GM23338 (cell line): ENCODE data around the gene TFF1. TPM values are rescaled to one million over a fixed set of nuclear protein-coding genes. Genes with fewer than 3 reads are reported as not detected.

Source experiments
- ATAC-seq: fragments of 200-7000 bp; cut with Tn5 transposase; 3 replicates; pipeline ENCODE4 v1.9.1; 2020
- DNase-seq: peaks from one replicate; pipeline ENCODE4 v3.0.0-alpha.2; 2015; ENCODE audit warnings: low spot score
- H2AFZ ChIP-seq: fragments of 200-600 bp; sonication (generic); 2 replicates; pipeline ENCODE4 v1.8.0; 2016; ENCODE audit warnings: antibody characterized with exemption, mild to moderate bottlenecking, moderate library complexity
- H3F3A ChIP-seq: fragments of 200-600 bp; sonication (generic); replicated peaks from 2 replicates; pipeline ENCODE4 v1.8.0; 2017; ENCODE audit warnings: antibody characterized with exemption, mixed run types, low read depth
- H3K27ac ChIP-seq: fragments of 200-600 bp; sonication (generic); 2 replicates; pipeline ENCODE4 v1.6.1; 2016; ENCODE audit warnings: low read depth
- H3K27me3 ChIP-seq: fragments of 200-600 bp; sonication (generic); 2 replicates; pipeline ENCODE4 v1.8.0; 2016; ENCODE audit warnings: mild to moderate bottlenecking, mixed run types, moderate library complexity; ENCODE audit not compliant: insufficient read depth
- H3K36me3 ChIP-seq: fragments of 200-600 bp; sonication (generic); 2 replicates; pipeline ENCODE4 v1.8.0; 2016; ENCODE audit warnings: mild to moderate bottlenecking; ENCODE audit not compliant: insufficient read depth
- H3K4me1 ChIP-seq: fragments of 200-600 bp; sonication (generic); 2 replicates; pipeline ENCODE4 v1.8.0; 2016; ENCODE audit warnings: mild to moderate bottlenecking, moderate library complexity; ENCODE audit not compliant: insufficient read depth
- H3K4me2 ChIP-seq: fragments of 200-600 bp; sonication (generic); 2 replicates; pipeline ENCODE4 v1.7.1; 2017; ENCODE audit warnings: mixed run types
- H3K4me3 ChIP-seq: fragments of 200-600 bp; sonication (generic); 2 replicates; pipeline ENCODE4 v1.6.1; 2016; ENCODE audit warnings: mixed run types
- H3K79me2 ChIP-seq: fragments of 200-600 bp; sonication (generic); replicated peaks from 2 replicates; pipeline ENCODE4 v1.8.0; 2017; ENCODE audit warnings: mild to moderate bottlenecking; ENCODE audit not compliant: insufficient read depth
- H3K9me2 ChIP-seq: fragments of 200-600 bp; sonication (generic); 2 replicates; pipeline ENCODE4 v1.8.0; 2017; ENCODE audit not compliant: insufficient read depth
- H4K20me1 ChIP-seq: fragments of 200-600 bp; sonication (generic); replicated peaks from 2 replicates; pipeline ENCODE4 v1.8.0; 2017; ENCODE audit warnings: mild to moderate bottlenecking; ENCODE audit not compliant: insufficient read depth
- H3K27ac Mint-ChIP-seq: 2 replicates; pipeline ENCODE4 v1.8.0; 2020; ENCODE audit warnings: inconsistent platforms, mild to moderate bottlenecking, moderate library complexity, mixed read lengths
- H3K27me3 Mint-ChIP-seq: 3 replicates; pipeline ENCODE4 v1.8.0; 2022; ENCODE audit warnings: low read depth, mild to moderate bottlenecking, moderate library complexity, mixed read lengths, inconsistent platforms; ENCODE audit not compliant: insufficient read depth, poor library complexity
- H3K36me3 Mint-ChIP-seq: 3 replicates; pipeline ENCODE4 v1.8.0; 2021; ENCODE audit warnings: low read depth, mild to moderate bottlenecking, inconsistent platforms, moderate library complexity, mixed read lengths
- H3K4me1 Mint-ChIP-seq: 3 replicates; pipeline ENCODE4 v1.8.0; 2020; ENCODE audit warnings: mild to moderate bottlenecking, inconsistent platforms, mixed read lengths
- H3K4me3 Mint-ChIP-seq: 3 replicates; pipeline ENCODE4 v1.8.0; 2021; ENCODE audit warnings: moderate library complexity, mild to moderate bottlenecking, inconsistent platforms, mixed read lengths
- H3K9me3 Mint-ChIP-seq: 3 replicates; pipeline ENCODE4 v1.8.0; 2020; ENCODE audit warnings: moderate library complexity, mild to moderate bottlenecking, inconsistent platforms, mixed read lengths
- JUNB ChIP-seq: IDR thresholded peaks from one replicate; pipeline ENCODE4 v1.6.1; 2016; ENCODE audit warnings: antibody characterized with exemption; ENCODE audit not compliant: unreplicated experiment
- POLR2AphosphoS5 ChIP-seq: IDR thresholded peaks from 2 replicates; pipeline ENCODE4 v1.6.1; 2016; ENCODE audit warnings: antibody characterized with exemption, low read depth
- polyA plus RNA-seq: library from polyadenylated mRNA; unstranded; fragments of >200 nt; fragmentation: Nextera tagmentation; extraction: Ambion mirVana; gene quantifications from 2 replicates; pipeline ENCODE4 v1.2.1, GENCODE V29; 2016
- total RNA-seq: library from RNA; depleted of rRNA; stranded (reverse); fragments of >200 nt; shearing (Covaris generic); gene quantifications from 2 replicates; pipeline ENCODE4 v1.2.3, GENCODE V29; 2014
- TF ChIP-seq, protein P1 (sequence below): IDR thresholded peaks from 2 replicates; pipeline ENCODE4 v1.6.1; 2016; ENCODE audit warnings: antibody characterized with exemption
- TF ChIP-seq, protein P2 (sequence below), 2 experiments: fragments of 200-600 bp in 1 of 2; sonication (generic) in 1 of 2; conservative IDR thresholded peaks; 2 replicates each; pipeline versions ENCODE4 v1.5.1 to v1.6.1; 2016 to 2017; ENCODE audit warnings: antibody characterized with exemption in 2 of 2, low read depth in 2 of 2, mild to moderate bottlenecking in 2 of 2, moderate library complexity in 1 of 2
- TF ChIP-seq, protein P3 (sequence below): fragments of 250-450 bp; sonication (Bioruptor Pico); IDR thresholded peaks from 2 replicates; pipeline ENCODE4 v1.5.0; 2020; ENCODE audit warnings: mild to moderate bottlenecking, moderate library complexity
- TF ChIP-seq, protein P4 (sequence below): IDR thresholded peaks from one replicate; pipeline ENCODE4 v1.6.1; 2018; ENCODE audit warnings: antibody characterized with exemption; ENCODE audit not compliant: unreplicated experiment

The TFF1 gene
- total and polyA plus RNA-seq, 2 experiments from 2014 or later, result not detected

DNA sequence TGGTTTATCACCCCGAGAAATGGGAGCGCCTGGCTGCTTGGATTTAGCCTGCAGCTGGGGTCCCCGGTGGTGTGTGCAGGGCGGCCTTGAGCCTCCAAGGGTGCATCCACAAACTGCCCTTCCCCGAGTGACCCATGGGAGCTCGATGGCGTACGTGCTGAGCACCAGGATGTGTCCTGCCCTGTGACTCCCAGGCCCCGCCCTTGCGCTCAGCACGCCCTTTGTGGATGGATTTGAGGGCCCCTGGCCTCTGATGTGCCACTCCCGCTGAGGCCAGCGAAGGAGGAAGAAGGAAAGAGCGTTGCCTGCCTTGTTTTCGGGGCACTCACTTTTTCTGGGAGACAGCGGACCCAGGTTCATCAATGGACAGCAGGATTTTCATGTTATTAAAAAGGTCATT, 49.4 kb downstream of the TFF1 start:
- Histone ChIP-seq H3K27me3 (no peaks in the 10 kb centered on the region), H3K9me2 (no peaks in the 10 kb centered on the region), H2AFZ (no peak overlapping the region), H3K27ac (no peak overlapping the region), H3F3A (no peaks in the 10 kb centered on the region), H3K79me2 (no peaks in the 10 kb centered on the region), H3K4me3 (no peak overlapping the region), H3K4me1 (peaks cover 11% of the 10 kb centered on the region; the same call in 1 of the 2 replicates), H4K20me1 (no peaks in the 10 kb centered on the region), H3K36me3 (no peaks in the 10 kb centered on the region), H3K4me2 (no peak overlapping the region)
- Mint-ChIP-seq H3K27me3 (peaks cover 12% of the 10 kb centered on the region), H3K36me3 (no peaks in the 10 kb centered on the region), H3K9me3 (no peaks in the 10 kb centered on the region), H3K4me1 (peaks cover 43% of the 10 kb centered on the region), H3K27ac (no peak overlapping the region), H3K4me3 (no peak overlapping the region)
- TF ChIP-seq, protein P1, sequence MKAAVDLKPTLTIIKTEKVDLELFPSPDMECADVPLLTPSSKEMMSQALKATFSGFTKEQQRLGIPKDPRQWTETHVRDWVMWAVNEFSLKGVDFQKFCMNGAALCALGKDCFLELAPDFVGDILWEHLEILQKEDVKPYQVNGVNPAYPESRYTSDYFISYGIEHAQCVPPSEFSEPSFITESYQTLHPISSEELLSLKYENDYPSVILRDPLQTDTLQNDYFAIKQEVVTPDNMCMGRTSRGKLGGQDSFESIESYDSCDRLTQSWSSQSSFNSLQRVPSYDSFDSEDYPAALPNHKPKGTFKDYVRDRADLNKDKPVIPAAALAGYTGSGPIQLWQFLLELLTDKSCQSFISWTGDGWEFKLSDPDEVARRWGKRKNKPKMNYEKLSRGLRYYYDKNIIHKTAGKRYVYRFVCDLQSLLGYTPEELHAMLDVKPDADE, result no peak
- no peak for ATAC-seq
- no peak for DNase-seq

DNA sequence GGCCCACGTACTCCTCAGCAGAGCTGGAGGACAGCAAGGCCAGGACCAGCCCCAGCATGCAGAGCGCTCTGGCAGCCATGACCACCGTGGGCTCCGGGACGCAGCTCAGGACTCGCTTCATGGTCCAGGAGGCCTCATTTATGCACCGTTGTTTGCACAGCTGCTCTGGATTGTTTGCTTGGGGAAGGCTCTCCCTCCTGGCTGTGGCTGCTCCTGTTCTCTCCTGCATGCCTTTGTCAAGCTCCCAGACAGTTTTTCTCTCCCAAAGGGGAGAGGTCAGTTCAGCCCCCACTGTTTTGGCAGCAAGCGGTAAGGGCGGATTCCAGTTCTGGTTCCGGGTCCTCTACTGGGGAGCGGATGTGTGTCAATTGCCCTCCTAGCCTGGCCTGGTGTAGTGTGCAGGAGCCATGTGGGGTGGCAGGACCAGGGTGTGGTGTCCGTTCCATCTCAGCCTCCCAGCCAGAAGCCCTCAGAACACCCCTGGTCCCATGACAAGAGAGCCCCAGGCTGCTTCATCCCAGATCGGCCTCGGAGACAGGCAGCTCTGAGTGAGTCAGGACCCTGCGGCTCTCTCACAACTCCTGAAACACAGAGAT, 50.9 kb downstream of the TFF1 start, which contains the start of gene TFF3:
TSS of gene TFF3 (minus strand) at position 114 of the 596 bp plus-strand sequence. CDS start at position 79, 35 bp downstream.
- DNase-seq (no peak), ATAC-seq (peak; percentile 8; the same call in 1 of the 3 replicates)
- no peak within 1 kb of the TSS for H3K27ac ChIP-seq
- no peaks in the 10 kb centered on the region for H3K36me3 ChIP-seq
- no peak within 1 kb of the TSS for H3K4me3 Mint-ChIP-seq
- H2AFZ ChIP-seq, result no peak within 1 kb of the TSS
- peaks cover 44% of the 10 kb centered on the region for H3K4me1 Mint-ChIP-seq
- H3K36me3 Mint-ChIP-seq, result no peaks in the 10 kb centered on the region
- no peaks in the 10 kb centered on the region for H4K20me1 ChIP-seq
- H3K9me2 ChIP-seq, result no peaks in the 10 kb centered on the region
- no peaks in the 10 kb centered on the region for H3K9me3 Mint-ChIP-seq
- H3K79me2 ChIP-seq, result no peaks in the 10 kb centered on the region
- no peak within 1 kb of the TSS for H3K4me3 ChIP-seq
- no peaks in the 10 kb centered on the region for H3F3A ChIP-seq
- no peaks in the 10 kb centered on the region for H3K27me3 ChIP-seq
- H3K27me3 Mint-ChIP-seq, result peaks cover 15% of the 10 kb centered on the region
- peaks cover 11% of the 10 kb centered on the region; the same call in 1 of the 2 replicates for H3K4me1 ChIP-seq
- no peak within 1 kb of the TSS for H3K27ac Mint-ChIP-seq
- H3K4me2 ChIP-seq, result no peak within 1 kb of the TSS
- TF ChIP-seq, protein P2, sequence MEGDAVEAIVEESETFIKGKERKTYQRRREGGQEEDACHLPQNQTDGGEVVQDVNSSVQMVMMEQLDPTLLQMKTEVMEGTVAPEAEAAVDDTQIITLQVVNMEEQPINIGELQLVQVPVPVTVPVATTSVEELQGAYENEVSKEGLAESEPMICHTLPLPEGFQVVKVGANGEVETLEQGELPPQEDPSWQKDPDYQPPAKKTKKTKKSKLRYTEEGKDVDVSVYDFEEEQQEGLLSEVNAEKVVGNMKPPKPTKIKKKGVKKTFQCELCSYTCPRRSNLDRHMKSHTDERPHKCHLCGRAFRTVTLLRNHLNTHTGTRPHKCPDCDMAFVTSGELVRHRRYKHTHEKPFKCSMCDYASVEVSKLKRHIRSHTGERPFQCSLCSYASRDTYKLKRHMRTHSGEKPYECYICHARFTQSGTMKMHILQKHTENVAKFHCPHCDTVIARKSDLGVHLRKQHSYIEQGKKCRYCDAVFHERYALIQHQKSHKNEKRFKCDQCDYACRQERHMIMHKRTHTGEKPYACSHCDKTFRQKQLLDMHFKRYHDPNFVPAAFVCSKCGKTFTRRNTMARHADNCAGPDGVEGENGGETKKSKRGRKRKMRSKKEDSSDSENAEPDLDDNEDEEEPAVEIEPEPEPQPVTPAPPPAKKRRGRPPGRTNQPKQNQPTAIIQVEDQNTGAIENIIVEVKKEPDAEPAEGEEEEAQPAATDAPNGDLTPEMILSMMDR (conservative IDR thresholded peaks at IDR 0.05; ENCODE audit: low read depth in 2 of 2), result no peak
- TF ChIP-seq JUNB, result no peak
- no peak for TF ChIP-seq POLR2AphosphoS5
- TF ChIP-seq, protein P1, result no peak
- TF ChIP-seq, protein P3, sequence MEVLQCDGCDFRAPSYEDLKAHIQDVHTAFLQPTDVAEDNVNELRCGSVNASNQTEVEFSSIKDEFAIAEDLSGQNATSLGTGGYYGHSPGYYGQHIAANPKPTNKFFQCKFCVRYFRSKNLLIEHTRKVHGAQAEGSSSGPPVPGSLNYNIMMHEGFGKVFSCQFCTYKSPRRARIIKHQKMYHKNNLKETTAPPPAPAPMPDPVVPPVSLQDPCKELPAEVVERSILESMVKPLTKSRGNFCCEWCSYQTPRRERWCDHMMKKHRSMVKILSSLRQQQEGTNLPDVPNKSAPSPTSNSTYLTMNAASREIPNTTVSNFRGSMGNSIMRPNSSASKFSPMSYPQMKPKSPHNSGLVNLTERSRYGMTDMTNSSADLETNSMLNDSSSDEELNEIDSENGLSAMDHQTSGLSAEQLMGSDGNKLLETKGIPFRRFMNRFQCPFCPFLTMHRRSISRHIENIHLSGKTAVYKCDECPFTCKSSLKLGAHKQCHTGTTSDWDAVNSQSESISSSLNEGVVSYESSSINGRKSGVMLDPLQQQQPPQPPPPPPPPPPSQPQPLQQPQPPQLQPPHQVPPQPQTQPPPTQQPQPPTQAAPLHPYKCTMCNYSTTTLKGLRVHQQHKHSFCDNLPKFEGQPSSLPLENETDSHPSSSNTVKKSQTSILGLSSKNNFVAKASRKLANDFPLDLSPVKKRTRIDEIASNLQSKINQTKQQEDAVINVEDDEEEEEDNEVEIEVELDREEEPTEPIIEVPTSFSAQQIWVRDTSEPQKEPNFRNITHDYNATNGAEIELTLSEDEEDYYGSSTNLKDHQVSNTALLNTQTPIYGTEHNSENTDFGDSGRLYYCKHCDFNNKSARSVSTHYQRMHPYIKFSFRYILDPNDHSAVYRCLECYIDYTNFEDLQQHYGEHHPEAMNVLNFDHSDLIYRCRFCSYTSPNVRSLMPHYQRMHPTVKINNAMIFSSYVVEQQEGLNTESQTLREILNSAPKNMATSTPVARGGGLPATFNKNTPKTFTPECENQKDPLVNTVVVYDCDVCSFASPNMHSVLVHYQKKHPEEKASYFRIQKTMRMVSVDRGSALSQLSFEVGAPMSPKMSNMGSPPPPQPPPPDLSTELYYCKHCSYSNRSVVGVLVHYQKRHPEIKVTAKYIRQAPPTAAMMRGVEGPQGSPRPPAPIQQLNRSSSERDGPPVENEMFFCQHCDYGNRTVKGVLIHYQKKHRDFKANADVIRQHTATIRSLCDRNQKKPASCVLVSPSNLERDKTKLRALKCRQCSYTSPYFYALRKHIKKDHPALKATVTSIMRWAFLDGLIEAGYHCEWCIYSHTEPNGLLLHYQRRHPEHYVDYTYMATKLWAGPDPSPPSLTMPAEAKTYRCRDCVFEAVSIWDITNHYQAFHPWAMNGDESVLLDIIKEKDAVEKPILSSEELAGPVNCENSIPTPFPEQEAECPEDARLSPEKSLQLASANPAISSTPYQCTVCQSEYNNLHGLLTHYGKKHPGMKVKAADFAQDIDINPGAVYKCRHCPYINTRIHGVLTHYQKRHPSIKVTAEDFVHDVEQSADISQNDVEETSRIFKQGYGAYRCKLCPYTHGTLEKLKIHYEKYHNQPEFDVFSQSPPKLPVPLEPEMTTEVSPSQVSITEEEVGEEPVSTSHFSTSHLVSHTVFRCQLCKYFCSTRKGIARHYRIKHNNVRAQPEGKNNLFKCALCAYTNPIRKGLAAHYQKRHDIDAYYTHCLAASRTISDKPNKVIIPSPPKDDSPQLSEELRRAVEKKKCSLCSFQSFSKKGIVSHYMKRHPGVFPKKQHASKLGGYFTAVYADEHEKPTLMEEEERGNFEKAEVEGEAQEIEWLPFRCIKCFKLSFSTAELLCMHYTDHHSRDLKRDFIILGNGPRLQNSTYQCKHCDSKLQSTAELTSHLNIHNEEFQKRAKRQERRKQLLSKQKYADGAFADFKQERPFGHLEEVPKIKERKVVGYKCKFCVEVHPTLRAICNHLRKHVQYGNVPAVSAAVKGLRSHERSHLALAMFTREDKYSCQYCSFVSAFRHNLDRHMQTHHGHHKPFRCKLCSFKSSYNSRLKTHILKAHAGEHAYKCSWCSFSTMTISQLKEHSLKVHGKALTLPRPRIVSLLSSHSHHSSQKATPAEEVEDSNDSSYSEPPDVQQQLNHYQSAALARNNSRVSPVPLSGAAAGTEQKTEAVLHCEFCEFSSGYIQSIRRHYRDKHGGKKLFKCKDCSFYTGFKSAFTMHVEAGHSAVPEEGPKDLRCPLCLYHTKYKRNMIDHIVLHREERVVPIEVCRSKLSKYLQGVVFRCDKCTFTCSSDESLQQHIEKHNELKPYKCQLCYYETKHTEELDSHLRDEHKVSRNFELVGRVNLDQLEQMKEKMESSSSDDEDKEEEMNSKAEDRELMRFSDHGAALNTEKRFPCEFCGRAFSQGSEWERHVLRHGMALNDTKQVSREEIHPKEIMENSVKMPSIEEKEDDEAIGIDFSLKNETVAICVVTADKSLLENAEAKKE (CRISPR knock-in tag), result no peak
- TF ChIP-seq, protein P4, sequence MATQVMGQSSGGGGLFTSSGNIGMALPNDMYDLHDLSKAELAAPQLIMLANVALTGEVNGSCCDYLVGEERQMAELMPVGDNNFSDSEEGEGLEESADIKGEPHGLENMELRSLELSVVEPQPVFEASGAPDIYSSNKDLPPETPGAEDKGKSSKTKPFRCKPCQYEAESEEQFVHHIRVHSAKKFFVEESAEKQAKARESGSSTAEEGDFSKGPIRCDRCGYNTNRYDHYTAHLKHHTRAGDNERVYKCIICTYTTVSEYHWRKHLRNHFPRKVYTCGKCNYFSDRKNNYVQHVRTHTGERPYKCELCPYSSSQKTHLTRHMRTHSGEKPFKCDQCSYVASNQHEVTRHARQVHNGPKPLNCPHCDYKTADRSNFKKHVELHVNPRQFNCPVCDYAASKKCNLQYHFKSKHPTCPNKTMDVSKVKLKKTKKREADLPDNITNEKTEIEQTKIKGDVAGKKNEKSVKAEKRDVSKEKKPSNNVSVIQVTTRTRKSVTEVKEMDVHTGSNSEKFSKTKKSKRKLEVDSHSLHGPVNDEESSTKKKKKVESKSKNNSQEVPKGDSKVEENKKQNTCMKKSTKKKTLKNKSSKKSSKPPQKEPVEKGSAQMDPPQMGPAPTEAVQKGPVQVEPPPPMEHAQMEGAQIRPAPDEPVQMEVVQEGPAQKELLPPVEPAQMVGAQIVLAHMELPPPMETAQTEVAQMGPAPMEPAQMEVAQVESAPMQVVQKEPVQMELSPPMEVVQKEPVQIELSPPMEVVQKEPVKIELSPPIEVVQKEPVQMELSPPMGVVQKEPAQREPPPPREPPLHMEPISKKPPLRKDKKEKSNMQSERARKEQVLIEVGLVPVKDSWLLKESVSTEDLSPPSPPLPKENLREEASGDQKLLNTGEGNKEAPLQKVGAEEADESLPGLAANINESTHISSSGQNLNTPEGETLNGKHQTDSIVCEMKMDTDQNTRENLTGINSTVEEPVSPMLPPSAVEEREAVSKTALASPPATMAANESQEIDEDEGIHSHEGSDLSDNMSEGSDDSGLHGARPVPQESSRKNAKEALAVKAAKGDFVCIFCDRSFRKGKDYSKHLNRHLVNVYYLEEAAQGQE, result no peak
